Fibroblast of skin of left quadriceps (primary cell): Measurements from ENCODE around the gene SHCBP1.
"Not testable (repeated sequence)": the region's sequence is repeated elsewhere in the genome, so short reads cannot be mapped to it uniquely, and the experiment has no call there.

ENCODE experiments used
- DNase-seq, 2 experiments: peaks; one replicate each; pipeline ENCODE4 v3.0.0-alpha.2; 2013; ENCODE audit warnings: low read depth in 2 of 2

SHCBP1 gene

DNA sequence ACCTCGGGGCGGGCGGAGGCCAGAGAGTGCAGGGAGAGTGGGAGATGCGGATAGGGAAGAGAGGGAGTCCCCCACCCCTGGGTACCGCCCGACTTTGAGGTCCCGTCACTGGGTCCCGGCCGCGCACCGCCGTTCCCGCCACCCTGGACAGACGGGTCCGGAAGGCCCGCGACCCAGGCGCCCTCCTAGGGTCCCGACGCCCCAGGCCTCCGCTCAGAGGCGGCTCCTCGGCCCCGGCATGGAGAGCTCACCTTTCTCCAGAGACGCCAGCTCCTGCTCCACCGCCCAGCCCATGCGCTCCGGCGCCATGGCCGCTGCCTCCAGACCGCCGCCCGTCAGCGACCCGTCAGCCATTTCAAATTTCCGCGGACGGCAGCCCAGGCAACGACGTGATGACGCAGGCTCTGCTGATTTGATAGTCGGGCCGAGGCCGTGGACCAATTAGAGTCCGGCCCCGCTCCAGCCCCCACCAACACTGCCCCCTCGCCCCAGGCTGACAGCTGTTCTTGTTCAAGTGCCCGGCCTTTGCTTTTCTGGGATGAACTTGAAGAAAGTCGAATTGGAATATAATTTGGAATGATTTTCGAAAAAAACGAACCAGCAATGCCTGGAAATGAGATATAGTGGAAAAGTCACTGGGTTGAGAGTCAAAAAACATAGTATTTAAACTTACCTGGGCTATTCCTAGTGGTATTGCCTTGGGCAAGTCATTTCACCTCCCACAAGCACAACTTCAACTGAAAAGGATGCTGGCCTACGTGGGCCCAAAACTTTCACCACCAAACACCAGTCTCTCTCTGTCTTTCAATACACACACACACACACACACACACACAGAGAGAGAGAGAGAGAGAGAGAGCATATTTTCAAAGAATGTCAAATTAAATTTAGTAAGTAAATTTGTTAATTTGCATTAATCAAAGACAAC, at the start of gene SHCBP1:
Gene SHCBP1 (minus strand): TSS at position 374 of the 928 bp plus-strand sequence. CDS start 20 bp downstream, at position 354.
- peak; percentile 51 to 61 for DNase-seq

GRCh38 chr16:46662123-46662522, 40.9 kb upstream of the SHCBP1 start:
- DNase-seq: no peak

- DNase-seq: no peak
These were observed 37.7 kb upstream of the SHCBP1 start for GRCh38 chr16:46658925-46659324.

GRCh38 chr16:46651305-46651704, 30.1 kb upstream of the SHCBP1 start:
- no peak for DNase-seq

GRCh38 chr16:46650254-46650623, 29.1 kb upstream of the SHCBP1 start:
- DNase-seq: no peak

DNA sequence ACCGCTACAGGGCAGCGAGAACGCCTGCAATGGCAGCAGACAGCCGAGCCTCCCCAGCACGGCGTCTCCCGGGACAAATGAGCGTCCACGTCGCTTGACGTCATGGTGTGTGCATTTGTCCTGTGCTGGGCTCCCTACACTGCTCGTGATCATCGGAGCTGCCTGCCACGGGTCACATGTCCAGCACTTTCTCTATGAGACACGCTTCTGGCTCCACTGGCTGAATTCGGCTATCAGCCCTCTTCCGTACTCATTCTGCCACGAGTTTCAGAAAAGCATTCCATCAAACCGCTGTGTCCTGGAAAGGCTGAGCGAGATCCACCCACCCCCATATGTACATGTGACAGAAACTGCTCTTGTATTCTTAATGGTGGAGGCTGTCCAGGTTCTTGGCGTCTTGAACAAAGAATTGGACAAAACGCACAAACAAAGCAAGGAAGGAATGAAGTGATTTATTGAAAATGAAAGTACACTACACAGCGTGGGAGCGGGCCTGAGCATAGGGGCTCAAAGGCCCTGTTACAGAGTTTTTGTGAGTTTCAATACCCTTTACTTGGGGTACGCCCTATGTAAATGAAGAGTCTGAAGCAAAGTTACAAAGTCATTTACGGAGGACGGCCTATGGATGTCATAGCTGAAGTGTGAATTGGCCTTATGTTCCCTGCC, 28.5 kb upstream of the SHCBP1 start:
- no peak for DNase-seq

DNA sequence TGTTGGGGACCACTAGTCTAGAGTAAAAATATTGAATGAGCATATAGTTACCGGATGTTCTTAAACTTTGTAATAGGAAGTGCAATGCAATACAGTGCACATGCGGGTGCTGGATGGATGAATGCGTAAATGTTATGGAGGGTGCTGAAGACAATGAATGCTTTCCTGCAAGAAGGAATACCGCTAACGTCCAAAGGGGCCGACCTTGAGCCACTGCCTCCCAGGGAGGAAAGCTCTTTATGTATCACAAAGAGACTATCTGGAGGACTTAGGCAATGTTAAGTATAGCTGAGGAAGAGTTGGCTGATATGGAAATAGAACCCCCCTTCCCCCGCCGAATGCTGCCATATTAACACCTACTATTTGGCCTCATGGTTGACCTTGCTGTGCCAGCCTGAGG, 27.5 kb upstream of the SHCBP1 start:
- no peak for DNase-seq

DNA sequence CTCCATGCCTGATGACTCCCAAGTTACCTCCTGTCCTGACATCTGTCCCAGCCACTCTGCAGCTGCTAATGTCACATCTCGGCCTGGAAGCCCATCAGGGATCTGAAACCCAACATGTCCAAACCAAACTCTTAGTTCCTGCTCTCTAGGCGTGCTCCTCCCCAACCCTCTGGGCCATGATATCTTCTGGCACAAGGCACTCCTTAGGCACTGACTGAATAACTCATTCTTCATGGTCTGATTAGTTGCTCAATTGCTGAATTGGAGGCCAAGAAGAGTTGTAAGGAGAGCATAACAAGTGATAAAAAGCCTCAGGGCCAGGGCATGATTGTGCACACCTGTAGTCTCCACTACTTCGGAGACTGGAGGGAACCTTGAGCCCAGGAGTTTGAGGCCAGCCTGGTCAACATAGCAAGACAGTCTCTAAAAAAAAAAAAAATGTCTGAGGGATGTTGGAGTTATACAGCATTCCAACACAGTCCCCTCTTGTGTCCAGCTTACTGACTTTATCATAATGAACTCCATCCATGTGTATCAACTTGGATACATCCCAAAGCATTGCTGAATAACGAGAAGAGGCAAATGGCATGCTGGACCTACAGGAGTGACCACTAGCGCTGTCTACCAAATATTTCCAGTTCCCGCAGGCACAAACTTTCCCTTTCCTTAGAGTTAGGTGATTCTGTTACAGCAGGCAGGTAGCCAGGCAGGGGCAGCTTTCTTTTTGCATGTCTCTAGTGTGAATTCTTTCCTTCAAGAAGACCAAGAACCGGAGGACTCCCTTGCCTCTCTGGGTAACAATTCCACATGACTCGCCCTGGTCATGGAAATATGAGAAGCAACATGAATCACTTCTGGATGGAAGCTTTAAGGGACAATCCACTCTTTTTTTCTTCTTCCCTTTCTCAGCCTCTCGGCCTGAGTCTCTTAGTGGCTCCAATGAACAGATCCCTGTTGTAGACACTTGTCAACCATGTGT, 18.1 kb upstream of the SHCBP1 start:
- no peak for DNase-seq

DNA sequence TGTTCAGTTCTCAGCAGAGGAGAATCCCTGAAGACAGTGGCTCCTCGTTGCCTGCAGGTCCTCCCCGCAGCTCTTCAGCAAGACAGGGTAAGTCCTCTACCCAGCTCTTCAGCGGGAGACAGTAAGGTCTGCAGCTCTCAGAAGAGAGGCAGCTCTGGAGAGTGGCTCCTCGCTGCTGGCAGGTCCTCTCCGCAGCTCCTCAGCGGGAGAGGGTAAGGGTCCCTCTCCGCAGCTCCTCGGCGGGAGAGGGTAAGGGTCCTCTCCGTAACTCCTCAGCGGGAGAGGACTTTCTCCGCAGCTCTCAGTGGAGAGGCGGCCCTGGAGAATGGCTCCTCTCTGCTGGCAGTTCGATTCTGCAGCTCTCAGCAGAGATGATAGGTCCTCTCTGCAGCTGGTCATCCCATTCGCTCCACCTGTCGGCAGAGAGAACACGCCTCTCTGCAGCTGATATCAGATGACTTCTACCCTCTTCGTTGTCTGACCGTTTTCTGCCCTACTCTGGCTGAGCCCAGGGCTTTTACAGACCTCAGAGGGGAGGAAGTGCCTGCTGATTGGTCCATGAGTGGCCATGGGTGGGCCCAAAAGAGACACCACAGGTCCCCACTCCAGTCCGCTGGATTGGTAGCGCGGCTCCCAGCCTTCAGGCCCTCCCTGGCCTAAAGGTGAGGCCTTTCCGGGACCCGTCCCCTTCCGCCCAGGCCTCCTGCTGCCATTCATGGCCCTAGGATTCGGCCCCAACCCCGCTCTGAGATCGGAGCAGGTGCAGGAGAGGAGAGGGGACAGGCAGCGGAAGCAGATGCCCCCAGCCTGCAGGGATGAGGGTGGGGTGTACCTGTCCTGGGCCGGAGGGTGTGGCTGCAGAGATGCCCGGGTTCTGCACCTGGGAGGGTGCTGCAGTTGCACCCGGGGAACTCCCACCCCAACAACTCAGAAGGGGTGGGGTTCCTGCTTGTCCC, 11.9 kb upstream of the SHCBP1 start:
- no peak for DNase-seq

- DNase-seq: peak in 1 of 2 experiments; percentile 40
These were observed 8.4 kb upstream of the SHCBP1 start for GRCh38 chr16:46629331-46630219.

DNA sequence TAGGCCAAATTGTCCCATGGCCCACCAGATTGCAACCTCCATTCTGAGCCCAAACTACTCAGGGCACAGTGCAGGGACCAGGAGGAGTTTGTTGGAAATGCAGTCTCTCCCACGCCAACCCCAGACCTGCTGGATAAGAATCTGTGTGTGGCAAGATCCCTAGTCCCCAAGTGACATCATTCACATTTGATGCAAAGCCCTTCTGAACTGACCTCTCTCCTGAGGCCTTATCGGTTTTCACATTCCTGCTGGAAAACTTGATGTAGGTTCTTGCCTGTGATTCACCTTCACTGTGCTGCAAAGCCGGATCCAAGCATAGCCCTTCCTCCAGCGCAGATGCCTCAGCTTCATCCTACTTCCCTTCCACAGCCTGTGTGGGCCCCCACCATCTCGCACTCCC, 6.6 kb upstream of the SHCBP1 start:
- DNase-seq: no peak

GRCh38 chr16:46626681-46627080, 5.5 kb upstream of the SHCBP1 start:
- not testable (repeated sequence) for DNase-seq

DNA sequence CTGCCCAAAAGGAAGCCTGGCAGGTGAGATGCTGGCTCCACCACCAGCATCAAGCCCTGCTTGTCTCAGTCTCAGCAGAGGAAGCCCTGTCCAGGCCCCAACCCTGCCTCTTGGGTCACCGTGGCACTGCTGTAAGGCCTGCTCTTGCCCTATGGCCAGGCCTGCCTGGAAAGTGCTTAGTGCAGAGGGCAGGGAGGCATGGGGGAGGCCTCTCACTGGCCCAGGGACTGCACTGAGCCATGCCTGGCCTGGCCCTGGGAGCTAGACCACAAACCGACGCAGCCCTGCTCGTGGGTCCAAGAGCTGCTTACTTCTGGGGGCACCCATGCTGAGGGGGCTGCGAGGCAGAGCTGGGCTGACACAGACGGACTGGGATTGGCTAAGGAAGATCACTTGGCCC, 3.7 kb upstream of the SHCBP1 start:
- DNase-seq: not testable (repeated sequence)

GRCh38 chr16:46623707-46624106, 2.5 kb upstream of the SHCBP1 start:
- DNase-seq: not testable (repeated sequence)

GRCh38 chr16:46623246-46623645, 2.1 kb upstream of the SHCBP1 start:
- not testable (repeated sequence) for DNase-seq

DNA sequence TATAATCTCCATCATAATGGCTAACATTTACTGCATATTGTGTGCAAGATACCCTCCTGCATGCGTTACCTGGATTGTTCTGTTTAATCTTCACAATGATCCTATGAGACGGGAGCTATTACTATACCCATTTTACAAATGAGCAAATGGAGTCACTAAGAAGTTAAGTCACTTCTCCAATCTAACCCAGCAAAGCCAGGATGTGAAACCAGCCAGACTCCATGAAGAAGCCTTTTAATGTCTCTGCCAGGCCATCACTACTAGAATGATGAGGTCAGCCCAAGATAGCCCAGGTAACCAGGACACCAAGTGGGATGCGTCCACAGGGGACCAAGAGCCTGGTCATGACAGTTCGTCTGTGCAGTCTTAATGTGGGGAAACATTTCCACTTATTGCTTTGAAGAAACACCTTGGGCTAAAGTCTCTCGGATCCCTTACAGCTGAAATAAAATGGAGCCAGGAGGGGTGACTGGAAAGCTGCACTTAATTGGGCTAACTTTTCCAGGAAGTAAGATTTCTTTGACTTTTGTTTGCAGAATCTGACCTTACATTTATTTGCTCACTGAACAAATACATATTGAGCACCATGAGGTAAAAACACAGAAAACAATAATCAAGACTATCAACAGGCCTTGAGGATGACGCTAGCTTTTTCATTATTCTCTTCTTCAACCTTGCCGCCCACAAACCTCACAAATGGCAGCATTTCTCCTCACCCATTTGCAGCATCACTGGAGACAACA, 926 bp upstream of the SHCBP1 start:
- DNase-seq: no peak

DNA sequence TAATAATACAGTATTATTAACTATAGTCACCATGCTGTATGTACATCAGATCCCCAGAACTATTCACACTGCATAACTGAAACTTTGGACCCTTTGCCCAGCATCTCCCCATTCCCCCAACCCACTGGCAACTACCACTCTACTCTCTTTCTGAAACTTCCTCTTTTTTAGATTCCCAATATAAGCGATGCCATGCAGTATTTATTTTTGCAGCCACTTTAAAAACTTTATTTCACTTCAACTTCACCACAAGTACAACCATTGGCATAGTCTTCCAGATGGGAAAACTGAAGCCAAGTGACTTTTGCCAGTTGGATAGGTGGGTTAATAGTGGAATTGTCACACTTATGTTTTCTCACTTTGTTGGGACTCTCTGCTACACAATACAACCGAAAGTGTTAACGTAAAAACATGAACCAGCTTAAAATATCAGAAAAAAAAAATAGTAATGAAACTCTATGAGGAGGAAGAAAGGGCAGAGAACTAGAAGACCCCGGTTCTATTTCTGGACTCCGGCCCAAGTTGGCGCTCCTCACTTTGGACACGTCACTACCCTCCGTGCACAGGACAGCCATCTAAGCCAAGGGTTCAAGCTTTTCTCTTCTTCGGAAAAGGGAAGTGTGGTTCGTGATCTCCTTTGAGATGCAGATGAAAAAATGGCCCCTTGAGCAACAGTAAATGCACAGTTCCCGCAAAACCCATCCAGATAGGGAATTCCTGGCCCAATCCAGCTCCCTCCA, 743 bp downstream of the SHCBP1 start:
- no peak for DNase-seq

DNA sequence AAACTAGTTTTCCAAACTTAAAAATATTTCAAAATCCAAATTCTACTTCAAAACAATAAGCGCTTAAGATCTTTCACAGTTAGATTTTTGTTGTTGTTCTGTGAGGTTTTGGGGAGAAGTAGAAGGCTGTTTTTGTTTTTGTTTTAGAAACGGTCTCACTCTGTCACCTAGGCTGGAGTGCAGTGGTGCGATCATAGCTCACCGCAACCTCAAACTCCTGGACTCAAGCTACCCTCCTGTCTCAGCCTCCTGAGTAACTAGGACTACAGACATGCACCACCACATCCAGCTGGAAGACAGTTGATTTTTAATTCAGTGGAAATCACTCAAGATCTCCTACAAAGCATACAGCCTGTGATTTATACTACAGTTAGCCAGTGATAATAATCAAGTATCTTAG, 2.7 kb downstream of the SHCBP1 start:
- no peak for DNase-seq
